Osteoblast (primary cell): ENCODE data around the gene CTBP2. TPM values are rescaled to one million over a fixed set of nuclear protein-coding genes. Genes with fewer than 3 reads are reported as not detected.
A peak's percentile ranks its signal among the peaks of the same experiment; 100 is the strongest.

Experiments used
- DNase-seq: peaks from one replicate; pipeline ENCODE4 v3.0.0; 2011; ENCODE audit warnings: low spot score, mixed read lengths; ENCODE audit not compliant: insufficient read length; ENCODE audit errors: missing footprints
- H2AFZ ChIP-seq: 2 replicates; pipeline ENCODE4 v1.6.0; 2011; ENCODE audit warnings: mild to moderate bottlenecking, low read length
- H3K27ac ChIP-seq: 2 replicates; pipeline ENCODE4 v1.5.1; 2011; ENCODE audit warnings: mild to moderate bottlenecking, low read depth, low read length, moderate library complexity
- H3K27me3 ChIP-seq: 2 replicates; pipeline ENCODE4 v1.6.0; 2012; ENCODE audit warnings: mild to moderate bottlenecking, control low read depth, inconsistent platforms, low read length, moderate library complexity; ENCODE audit not compliant: insufficient read depth
- H3K36me3 ChIP-seq: 2 replicates; pipeline ENCODE4 v1.5.1; 2011; ENCODE audit warnings: mild to moderate bottlenecking, low read length, control low read depth, moderate library complexity; ENCODE audit not compliant: insufficient read depth
- H3K4me1 ChIP-seq: 2 replicates; pipeline ENCODE4 v1.5.1; 2011; ENCODE audit warnings: mild to moderate bottlenecking, low read length, control low read depth, moderate library complexity; ENCODE audit not compliant: insufficient read depth
- H3K4me2 ChIP-seq: 2 replicates; pipeline ENCODE4 v1.6.0; 2011; ENCODE audit warnings: mild to moderate bottlenecking, low read length; ENCODE audit not compliant: insufficient read depth
- H3K4me3 ChIP-seq: fragments of 200-600 bp; sonication (generic); 3 replicates; pipeline ENCODE4 v1.5.1; 2012; ENCODE audit warnings: mild to moderate bottlenecking, low read length, inconsistent platforms; ENCODE audit not compliant: insufficient read depth
- H3K79me2 ChIP-seq: 2 replicates; pipeline ENCODE4 v1.6.0; 2012; ENCODE audit warnings: mild to moderate bottlenecking, low read length, control low read depth, inconsistent platforms; ENCODE audit not compliant: insufficient read depth
- H3K9me3 ChIP-seq: 2 replicates; pipeline ENCODE4 v1.5.1; 2011; ENCODE audit warnings: low read depth, low read length, control low read depth
- H4K20me1 ChIP-seq: 2 replicates; pipeline ENCODE4 v1.6.0; 2012; ENCODE audit warnings: mild to moderate bottlenecking, low read length, control low read depth; ENCODE audit not compliant: insufficient read depth
- CTCF ChIP-seq: IDR thresholded peaks from 2 replicates; pipeline ENCODE4 v1.5.1; 2011; ENCODE audit warnings: mild to moderate bottlenecking, low read depth, low read length, moderate library complexity; ENCODE audit errors: extremely low read depth
- total RNA-seq: library from RNA; depleted of rRNA; stranded (reverse); fragments of >200 nt; gene quantifications from 2 replicates; pipeline ENCODE4 v1.2.3, GENCODE V29; 2012

The CTBP2 gene
- total RNA-seq, 1 donor = 65.9 TPM

- Histone ChIP-seq H3K27me3 (no peaks in the 10 kb centered on the region), H3K4me2 (no peak overlapping the region), H3K9me3 (no peaks in the 10 kb centered on the region), H3K27ac (peak overlapping the region; percentile 12), H4K20me1 (peaks cover 41% of the 10 kb centered on the region), H3K79me2 (peaks cover 69% of the 10 kb centered on the region), H3K4me3 (no peak overlapping the region), H3K4me1 (no peaks in the 10 kb centered on the region), H2AFZ (no peak overlapping the region), H3K36me3 (peaks cover 15% of the 10 kb centered on the region)
- no peak for TF ChIP-seq CTCF
- peak; percentile 74 for DNase-seq
Measured at GRCh38 chr10:125006921-125007426, 153.4 kb downstream of the CTBP2 start.

- Histone ChIP-seq H3K4me2 (no peak overlapping the region), H3K4me1 (no peaks in the 10 kb centered on the region), H3K27ac (no peak overlapping the region), H3K36me3 (peaks cover 17% of the 10 kb centered on the region), H3K4me3 (no peak overlapping the region), H2AFZ (no peak overlapping the region), H4K20me1 (peaks cover 41% of the 10 kb centered on the region), H3K79me2 (peaks cover 69% of the 10 kb centered on the region), H3K9me3 (no peaks in the 10 kb centered on the region), H3K27me3 (no peaks in the 10 kb centered on the region)
- DNase-seq = peak; percentile 91
- no peak for TF ChIP-seq CTCF
Measured at GRCh38 chr10:125006188-125006680, 154.1 kb downstream of the CTBP2 start.

GRCh38 chr10:125005312-125006187 lies 154.8 kb downstream of the CTBP2 start:
- no peak overlapping the region for H2AFZ ChIP-seq
- no peaks in the 10 kb centered on the region for H3K9me3 ChIP-seq
- no peak overlapping the region for H3K4me2 ChIP-seq
- H3K4me3 ChIP-seq = no peak overlapping the region
- H3K4me1 ChIP-seq = peaks cover 2% of the 10 kb centered on the region
- TF ChIP-seq CTCF = no peak
- peaks cover 67% of the 10 kb centered on the region for H3K79me2 ChIP-seq
- peaks cover 20% of the 10 kb centered on the region for H3K36me3 ChIP-seq
- no peaks in the 10 kb centered on the region for H3K27me3 ChIP-seq
- H3K27ac ChIP-seq = no peak overlapping the region
- DNase-seq = peak; percentile 79
- peaks cover 43% of the 10 kb centered on the region for H4K20me1 ChIP-seq

GRCh38 chr10:125004571-125005311 lies 155.6 kb downstream of the CTBP2 start:
- H3K9me3 ChIP-seq = no peaks in the 10 kb centered on the region
- no peak for TF ChIP-seq CTCF
- H3K4me1 ChIP-seq = peaks cover 9% of the 10 kb centered on the region
- no peak overlapping the region for H3K4me3 ChIP-seq
- no peaks in the 10 kb centered on the region for H3K27me3 ChIP-seq
- peaks cover 43% of the 10 kb centered on the region for H4K20me1 ChIP-seq
- H3K79me2 ChIP-seq = peaks cover 64% of the 10 kb centered on the region
- no peak overlapping the region for H3K4me2 ChIP-seq
- no peak overlapping the region for H3K27ac ChIP-seq
- peak; percentile 72 for DNase-seq
- H3K36me3 ChIP-seq = peaks cover 22% of the 10 kb centered on the region
- no peak overlapping the region for H2AFZ ChIP-seq
